ENCODE measurements around the gene LRRC37A.
"Not testable (repeated sequence)": the region's sequence is repeated elsewhere in the genome, so short reads cannot be mapped to it uniquely, and the experiment has no call there.

The LRRC37A gene

DNA sequence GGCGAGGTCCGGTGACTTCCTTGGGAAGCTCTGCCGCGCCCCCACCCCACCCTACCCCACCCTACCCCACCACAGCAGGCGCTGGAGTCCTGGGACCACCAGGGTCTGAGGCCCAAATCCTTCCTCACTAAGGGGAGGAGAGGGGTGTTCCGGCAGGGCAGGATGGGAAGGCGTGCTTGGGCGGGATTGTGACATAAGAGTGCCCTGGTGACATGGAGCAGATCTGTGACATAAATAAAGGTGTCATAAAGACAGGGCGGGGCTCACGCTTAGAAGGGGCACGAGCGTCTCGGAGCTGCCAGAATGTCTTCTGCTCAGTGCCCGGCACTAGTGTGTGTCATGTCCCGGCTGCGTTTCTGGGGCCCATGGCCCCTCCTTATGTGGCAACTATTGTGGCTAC lies at the start of gene LRRC37A:
Gene LRRC37A, plus strand, starts transcription at position 301 of the 400 bp plus-strand sequence. Its CDS starts 3 bp downstream, at position 304.
- H3K27ac ChIP-seq; DNase-seq (ENCODE audit: low read depth, low spot score): not testable (repeated sequence)

DNA sequence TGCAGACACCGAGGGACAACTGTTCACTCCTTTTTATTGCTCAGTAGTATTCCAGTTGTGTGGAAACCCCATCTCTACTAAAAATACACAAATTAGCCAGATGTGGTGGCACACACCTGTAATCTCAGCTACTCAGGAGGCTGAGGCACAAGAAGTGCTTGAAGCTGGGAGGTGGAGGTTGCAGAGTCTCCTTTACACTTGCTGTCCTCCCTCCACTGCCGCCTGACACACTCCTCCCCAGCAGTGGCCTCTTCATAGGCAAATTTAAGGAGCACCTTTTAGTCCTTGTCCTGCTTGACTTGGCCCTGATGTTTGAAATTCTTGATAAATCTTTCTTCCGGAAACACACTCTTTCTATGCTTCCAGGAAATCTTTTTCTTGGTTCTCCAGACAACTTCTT lies 45.8 kb upstream of the LRRC37A start:
- H3K27ac ChIP-seq; DNase-seq (ENCODE audit: low read depth, low spot score): not testable (repeated sequence)

DNA sequence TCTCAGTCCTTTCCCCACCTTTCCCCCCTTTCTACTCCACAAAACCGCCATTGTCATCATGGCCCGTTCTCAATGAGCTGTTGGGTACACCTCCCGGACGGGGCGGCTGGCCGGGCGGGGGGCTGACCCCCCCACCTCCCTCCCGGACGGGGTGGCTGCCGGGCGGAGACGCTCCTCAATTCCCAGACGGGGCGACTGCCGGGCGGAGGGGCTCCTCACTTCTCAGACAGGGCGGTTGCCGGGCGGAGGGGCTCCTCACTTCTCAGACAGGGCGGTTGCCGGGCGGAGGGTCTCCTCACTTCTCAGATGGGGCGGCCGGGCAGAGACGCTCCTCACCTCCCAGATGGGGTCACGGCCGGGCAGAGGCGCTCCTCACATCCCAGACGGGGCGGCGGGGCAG lies 42.1 kb upstream of the LRRC37A start:
- H3K27ac ChIP-seq; DNase-seq (ENCODE audit: low read depth, low spot score): not testable (repeated sequence)

DNA sequence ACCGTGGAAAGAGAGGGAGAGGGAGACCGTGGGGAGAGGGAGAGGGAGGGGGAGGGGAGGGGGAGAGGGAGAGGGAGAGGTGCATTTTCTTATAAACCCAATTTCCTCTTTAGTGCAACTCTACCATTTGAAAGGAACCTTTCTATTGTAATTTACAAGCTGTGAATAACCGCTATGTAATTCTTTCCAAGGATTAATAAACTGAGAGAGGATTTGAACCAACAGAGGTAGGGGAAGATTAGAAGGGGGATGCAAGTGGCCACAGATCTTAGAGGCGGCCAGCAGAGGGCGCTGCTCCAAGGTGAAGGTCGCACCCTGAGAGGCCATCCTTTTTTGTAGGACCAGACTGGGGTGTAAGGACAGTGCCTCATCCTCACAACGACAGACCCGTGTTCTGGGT lies 41.2 kb upstream of the LRRC37A start:
- not testable (repeated sequence) for H3K27ac ChIP-seq; DNase-seq (ENCODE audit: low read depth, low spot score)

DNA sequence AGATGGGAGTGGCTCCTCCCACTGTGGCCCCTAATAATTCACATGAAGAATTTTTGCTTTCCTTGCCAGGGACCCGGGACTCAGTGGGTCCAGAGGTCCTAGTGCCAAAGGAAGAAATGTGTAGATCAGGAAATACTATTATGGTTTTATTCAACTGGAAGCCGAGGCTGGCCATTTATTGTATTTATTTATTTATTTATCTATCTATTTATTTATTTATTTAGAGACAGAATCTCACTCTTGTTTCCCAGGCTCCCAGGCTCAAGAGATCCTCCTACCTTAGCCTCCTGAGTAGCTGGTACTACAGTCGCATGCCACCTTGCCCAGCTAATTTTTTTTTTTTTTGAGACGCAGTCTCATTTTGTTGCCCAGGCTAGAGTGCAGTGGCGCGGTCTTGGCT lies 40.7 kb upstream of the LRRC37A start:
- not testable (repeated sequence) for DNase-seq (ENCODE audit: low read depth, low spot score); H3K27ac ChIP-seq

DNA sequence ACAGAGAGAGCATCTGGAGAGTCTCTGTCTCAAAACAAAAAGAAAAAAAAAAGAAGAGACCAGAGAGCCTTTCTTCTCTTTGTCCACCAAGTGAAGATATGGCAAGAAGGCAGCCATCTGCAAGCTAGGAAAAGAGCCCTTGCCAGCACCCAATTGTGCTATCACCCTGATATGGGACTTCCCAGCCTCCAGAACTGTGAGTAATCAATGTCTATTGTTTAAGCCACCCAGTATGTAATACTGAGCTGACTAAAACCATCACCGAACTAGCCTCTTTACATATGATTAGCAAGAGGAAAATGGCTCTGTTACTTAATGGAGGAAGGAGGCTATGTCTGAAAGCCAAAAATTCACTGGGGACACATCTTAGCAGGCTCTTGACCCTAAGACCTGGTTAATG lies 38.6 kb upstream of the LRRC37A start:
- H3K27ac ChIP-seq; DNase-seq (ENCODE audit: low read depth, low spot score): not testable (repeated sequence)

DNA sequence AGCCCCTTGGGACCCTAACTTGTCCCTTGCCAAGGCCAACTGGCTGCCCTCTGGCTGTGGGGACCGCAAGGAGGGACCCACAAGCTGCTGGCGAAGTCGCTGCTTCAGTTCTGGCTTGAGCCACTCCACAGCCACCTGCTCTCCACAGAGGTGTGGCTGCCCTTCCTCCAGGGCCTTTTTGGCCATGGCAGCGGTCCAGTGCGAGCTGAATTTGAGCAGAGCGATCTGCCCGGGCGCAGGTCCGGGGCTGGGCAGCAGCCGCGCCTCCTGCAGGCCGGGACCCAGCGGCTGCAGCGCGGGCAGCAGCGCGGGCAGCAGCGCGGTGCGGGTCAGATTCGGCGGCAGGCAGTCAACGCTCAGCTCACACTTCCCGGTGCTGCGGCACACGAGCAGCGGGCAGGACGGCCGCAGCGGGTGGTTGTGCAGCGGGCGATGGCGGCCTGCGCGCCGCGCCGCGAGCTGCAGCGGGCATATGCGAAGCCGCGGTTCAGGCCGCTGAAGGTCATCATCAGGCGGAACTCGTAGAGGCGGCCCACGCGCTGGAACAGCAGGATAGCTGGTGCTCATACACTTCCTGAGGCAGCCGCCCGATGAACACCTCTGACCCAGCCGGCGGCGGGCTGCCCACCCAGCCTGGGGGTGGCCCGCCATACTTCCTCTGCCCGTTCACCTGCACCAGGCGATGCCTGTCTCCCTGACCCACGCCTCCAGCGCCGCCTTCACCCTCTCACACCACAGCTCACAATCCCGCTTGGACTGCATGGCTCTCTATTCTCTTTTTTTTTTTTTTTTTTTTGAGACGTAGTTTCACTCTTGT lies 34.9 kb upstream of the LRRC37A start:
- not testable (repeated sequence) for DNase-seq (ENCODE audit: low read depth, low spot score); H3K27ac ChIP-seq

DNA sequence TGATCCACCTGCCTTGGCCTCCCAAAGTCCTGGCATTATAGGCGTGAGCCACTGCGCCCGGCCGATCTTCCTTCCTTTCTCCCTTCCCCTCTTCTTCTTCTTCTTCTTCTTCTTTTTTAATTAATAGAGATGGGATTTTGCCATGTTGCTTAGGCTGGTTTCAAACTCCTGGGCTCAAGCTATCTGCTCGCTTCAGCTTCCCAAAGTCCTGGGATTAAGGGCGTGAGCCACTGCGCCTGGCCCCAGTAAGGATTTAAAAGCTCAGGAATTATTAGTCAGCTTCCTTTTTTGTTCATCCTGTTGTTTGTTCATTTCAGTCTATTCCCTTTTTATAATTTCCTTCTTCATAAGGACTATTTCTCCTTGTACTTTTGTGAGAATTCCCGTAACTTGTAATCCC lies 32.7 kb upstream of the LRRC37A start:
- H3K27ac ChIP-seq, result no peak overlapping the region
- DNase-seq (ENCODE audit: low read depth, low spot score), result no peak

DNA sequence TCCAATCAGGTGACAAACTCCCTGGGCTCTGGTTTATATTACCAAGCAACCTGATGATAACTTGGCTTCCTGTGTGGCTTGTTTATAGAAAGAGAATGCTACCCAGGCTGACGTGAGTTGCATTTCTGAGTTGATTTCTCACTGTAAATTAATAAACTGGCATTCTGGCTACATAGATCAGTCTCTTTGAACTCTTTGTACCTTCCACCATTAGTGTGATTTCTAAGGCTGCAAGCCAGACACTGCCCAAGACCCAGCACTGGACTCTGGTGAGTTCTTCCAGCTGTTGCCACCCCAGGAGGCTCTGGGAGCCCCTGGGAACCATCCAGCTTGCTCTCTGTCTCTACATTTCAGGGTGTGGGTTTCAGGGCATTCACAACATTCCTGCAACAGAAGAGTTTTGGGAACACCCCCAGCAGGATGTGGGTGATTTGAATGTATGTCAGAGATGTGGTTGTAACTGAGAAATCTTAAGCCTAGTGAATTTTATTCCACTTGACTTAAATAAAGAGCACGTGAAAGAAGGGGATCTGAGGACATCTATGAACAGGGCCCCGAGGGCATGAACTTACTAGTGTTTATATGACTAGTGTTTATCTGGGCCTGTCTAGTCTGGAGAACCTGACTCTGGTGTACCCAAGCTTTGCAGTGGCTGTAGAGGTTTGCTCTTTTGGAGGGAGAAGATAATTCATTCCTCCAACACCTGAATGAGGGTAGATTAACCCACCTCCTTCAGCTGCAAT lies 30.3 kb upstream of the LRRC37A start:
- peak; percentile 92 for DNase-seq (ENCODE audit: low read depth, low spot score)
- peak overlapping the region; percentile 78 for H3K27ac ChIP-seq

DNA sequence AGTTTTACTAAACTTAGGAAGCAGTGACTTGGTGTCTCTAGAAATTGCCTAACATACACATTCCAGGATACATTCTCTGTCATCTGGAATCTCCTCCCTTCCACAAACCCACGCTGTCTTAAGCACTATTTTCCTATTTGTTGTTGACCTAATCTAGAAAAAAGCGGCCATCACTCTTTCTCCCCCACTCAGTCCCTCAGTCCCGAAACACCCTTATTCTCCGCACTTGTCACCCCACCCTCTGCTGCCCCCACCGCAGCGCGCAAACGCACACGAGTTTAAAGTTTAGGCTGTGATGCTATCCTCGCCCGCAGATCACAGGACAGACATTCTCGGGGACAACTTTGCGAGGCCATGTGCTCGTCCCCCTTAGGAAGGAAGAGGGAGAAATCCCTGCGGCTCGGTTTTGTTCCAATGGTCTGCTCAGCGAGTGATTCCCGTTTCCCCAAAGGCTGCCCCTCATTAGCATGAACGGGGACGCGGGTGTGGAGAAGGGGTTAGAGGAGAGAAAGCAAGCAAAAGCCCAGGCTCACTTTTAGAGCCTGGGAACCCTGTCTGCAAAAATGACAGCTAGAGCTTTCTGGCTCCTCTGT lies 28.8 kb upstream of the LRRC37A start:
- not testable (repeated sequence) for DNase-seq (ENCODE audit: low read depth, low spot score)

DNA sequence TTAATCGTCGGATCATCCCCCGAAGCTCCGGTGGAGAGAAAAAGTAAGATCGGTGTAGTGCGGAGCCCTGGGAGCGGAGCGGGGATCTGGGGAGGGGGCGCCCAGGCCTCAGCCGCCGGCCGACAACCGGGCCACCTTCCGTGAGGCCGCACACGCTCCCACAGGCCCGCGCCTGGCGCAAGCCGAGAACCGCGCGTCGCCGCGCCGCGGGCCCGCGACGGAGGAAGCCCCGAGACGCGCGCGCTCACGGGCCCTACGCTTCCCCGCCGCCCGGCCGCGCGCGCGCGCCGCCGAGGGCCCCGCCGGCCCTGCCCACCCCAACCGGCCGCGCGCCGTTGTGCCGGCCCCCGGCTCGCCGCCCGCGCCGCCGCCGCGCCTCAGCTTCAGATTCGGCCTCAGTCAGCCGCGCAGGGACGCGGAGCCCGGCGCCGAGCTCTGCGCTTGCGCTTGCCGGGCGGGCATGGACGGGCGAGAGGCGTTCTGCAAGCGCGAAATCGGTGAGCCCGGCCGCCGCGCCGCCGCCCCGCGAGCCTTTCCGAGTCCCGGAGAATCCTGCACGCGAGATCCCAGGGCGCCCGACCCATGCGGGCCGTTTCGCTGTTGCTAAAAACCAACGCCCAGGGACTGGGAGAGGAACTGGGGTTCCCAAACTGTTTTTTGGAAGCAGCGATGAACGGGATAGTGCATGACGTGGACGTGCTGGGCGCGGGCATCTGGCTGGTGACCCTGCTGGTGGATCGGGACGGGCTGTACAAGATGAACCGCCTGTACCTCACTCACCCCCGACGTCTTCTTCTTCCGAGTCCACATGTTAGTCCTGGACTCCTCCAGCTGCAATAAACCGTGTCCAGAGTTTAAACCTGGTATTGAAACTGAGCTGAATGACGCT lies 28.0 kb upstream of the LRRC37A start:
- peak overlapping the region; percentile 57 for H3K27ac ChIP-seq
- peak; percentile 51 for DNase-seq (ENCODE audit: low read depth, low spot score)

More for the DNA sequence above, 28.8 kb upstream of the LRRC37A start:
- H3K27ac ChIP-seq, result peak overlapping the region; percentile 57

DNA sequence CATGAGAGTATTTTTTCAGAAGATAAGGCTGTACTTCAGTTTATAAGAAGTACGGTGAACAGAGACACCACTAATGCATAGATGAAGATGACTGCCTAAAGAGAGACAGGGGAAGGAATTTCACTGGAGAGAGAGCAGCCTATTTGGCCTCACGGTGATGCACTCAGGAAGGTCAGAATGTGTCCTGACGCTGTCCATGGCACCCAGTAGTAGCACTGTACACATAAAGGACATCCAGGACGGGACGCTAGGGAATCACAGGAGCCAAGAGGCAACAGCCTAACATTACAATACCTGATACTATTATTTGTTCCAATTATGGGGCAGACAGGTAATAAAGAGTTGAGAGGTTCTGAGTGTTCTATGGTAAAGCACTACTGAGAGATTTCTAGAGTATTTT lies 24.9 kb upstream of the LRRC37A start:
- no peak for DNase-seq (ENCODE audit: low read depth, low spot score)
- H3K27ac ChIP-seq, result no peak overlapping the region

DNA sequence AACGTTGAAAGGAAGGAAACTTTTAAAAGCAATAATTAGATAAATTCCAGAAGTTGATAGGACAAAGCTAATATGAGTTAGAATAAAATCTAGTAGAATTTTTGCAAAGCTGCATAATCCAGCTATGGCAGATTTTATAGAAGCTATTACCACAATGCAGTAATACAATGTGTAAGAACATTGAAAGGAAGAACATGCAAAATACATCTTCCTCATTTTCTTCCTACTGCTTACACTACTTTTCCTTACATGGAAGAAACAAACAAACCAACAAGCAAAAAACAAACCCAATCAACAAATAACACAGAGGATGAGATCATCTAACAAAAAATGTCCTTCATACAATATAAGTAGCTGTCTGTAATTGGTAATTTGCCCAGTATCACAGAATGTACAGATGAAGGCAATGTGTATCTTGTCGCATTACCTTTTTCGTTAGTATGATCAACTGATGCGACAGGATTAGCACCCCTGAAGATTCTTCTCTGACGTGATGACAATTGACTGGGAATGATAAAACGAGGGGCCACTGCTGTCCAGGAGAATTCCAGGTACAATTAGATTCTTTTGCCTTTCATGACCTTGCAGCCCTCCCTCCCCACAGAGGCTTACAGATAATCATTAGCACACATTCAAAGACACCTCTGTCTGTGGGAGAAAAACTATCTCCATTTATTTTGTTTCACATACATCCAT lies 21.2 kb upstream of the LRRC37A start:
- no peak for DNase-seq (ENCODE audit: low read depth, low spot score)

DNA sequence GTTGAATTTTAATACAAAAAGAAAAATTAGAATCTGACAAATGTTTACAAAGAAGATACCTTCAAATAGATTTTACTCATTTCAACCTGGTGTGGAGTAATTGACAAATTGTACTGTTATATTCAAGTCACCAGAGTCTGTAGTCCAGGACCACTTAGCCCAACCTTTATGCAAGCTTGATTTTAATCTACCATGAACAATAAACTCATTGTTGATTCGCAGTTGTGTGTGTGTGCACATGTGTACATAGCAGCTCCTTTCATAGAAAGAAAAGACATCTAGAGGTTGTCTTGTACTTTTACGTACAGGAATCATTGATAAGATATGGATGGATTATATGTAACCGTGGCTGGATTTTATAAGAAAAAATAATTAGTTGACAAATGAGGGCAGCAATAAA lies 20.7 kb upstream of the LRRC37A start:
- DNase-seq (ENCODE audit: low read depth, low spot score), result no peak
- no peak overlapping the region for H3K27ac ChIP-seq

More for the DNA sequence above, 21.2 kb upstream of the LRRC37A start:
- H3K27ac ChIP-seq, result no peak overlapping the region

DNA sequence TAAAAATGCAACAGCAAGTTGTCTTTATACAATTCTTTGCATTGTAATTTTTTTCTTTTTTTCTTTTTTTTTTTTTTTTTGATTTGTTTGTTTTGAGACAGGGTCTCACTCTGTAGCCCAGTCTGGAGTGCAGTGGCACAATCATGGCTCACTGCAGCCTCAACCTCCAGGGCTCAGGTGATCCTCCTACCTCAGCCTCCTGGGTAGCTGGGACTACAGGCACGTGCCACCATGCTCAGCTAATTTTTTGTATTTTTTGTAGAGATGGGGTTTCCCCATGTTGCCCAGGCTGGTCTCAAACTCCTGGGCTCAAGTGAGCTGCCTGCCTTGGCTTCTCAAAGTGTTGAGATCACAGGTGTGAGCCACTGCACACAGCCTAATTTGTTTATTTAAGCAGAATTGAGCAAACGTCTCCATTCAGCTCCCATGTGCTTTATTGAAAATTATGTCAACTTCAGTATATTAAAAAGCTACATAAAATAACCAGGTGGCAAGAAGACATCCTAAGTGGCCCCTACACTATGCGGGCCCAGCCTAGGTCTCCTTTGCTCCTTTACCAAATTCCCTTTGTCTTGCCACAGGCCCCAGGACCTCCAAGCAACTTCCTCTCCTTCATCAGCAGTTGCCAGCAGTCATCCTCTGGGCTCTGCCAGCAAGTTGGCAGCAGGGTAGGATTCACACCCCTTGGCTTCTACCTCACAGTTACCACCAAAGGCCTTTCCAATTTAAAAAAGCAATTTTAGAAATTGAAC lies 18.0 kb upstream of the LRRC37A start:
- DNase-seq (ENCODE audit: low read depth, low spot score), result not testable (repeated sequence)

DNA sequence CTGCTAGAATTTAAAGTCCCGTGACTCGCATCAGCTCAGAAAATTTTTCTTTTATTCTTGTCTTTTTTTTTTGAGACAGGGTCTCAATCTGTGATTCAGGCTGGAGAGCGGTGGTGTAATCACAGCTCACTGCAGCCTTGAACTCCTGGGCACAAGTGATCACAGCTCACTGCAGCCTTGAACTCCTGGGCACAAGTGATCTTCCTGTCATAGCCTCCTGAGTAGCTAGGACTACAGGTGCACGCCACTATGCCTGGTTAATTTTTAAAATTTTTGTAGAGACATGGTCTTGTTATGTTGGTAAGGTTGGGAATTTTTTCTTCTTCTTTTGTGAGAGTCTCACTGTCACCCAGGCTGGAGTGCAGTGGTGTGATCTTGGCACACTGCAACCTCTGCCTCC lies 13.6 kb upstream of the LRRC37A start:
- DNase-seq (ENCODE audit: low read depth, low spot score); H3K27ac ChIP-seq: not testable (repeated sequence)

More for the DNA sequence above, 18.0 kb upstream of the LRRC37A start:
- H3K27ac ChIP-seq, result not testable (repeated sequence)

DNA sequence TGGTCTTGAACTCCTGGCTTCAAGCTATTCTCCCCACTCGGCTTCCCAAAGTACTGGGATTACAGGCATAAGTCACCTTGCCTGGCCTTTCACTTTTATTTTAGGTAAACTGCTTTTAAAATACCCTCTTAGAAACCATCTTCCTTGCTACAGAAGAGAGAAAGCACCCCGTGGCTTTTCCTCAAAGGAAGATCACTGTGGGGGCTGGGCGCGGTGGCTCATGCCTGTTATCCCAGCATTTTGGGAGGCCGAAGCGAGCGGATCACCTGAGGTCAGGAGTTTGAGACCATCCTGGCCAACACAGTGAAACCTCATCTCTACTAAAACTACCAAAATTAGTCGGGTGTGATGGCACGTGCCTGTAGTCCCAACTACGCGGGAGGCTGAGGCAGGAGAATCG lies 12.3 kb upstream of the LRRC37A start:
- DNase-seq (ENCODE audit: low read depth, low spot score); H3K27ac ChIP-seq: not testable (repeated sequence)

DNA sequence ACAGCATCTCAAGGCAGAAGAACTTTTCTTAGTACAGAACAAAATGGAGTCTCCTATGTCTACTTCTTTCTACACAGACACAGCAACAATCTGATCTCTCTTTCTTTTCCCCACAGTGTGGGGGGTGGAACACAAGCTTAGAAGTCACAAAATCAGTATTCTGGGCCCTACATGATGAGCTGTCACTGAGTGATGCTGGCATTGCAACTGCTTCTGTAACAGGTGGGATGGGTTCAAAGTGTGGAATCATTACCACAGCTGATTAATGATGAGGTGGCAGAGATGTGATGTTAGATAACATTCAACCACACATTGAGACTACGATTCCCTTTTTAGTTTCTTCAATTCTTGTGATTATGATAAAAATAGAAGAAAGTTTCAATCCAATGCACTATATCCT lies 10.5 kb upstream of the LRRC37A start:
- not testable (repeated sequence) for DNase-seq (ENCODE audit: low read depth, low spot score)
- peak overlapping the region; percentile 31 for H3K27ac ChIP-seq

DNA sequence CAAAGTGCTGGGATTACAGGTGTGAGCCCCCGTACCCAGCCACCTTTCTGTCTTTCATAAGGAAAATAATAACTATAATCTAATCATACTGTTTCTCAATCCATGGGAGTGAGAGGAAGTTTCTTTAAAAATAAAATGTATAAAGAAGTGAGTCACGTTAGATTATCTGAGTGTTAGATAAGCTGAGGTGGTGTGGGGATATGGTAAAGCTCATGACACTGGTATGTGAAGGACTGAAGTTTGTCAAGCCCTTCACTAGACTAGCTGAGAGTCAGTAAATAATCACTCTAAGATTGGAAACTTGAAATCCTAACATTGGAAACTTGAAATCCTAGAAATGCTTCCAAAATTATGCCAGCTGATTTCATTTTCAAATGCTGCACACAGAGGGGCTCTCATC lies 9.4 kb upstream of the LRRC37A start:
- DNase-seq (ENCODE audit: low read depth, low spot score); H3K27ac ChIP-seq: not testable (repeated sequence)
